IPS-18a (cell line): ENCODE measurements around the gene PPP1R26.
"Not testable (repeated sequence)": the region's sequence is repeated elsewhere in the genome, so short reads cannot be mapped to it uniquely, and the experiment has no call there.

ENCODE experiments used
- H3K27ac ChIP-seq: one replicate; pipeline ENCODE4 v1.5.1; 2013; ENCODE audit warnings: low read length
- H3K27me3 ChIP-seq: one replicate; pipeline ENCODE4 v1.6.1; 2013; ENCODE audit warnings: mild to moderate bottlenecking, low read length; ENCODE audit not compliant: control insufficient read depth, insufficient read depth
- H3K36me3 ChIP-seq: one replicate; pipeline ENCODE4 v1.6.1; 2013; ENCODE audit warnings: low read depth, low read length; ENCODE audit not compliant: control insufficient read depth
- H3K4me1 ChIP-seq: one replicate; pipeline ENCODE4 v1.6.1; 2013; ENCODE audit warnings: low read depth, low read length; ENCODE audit not compliant: control insufficient read depth
- H3K4me3 ChIP-seq: one replicate; pipeline ENCODE4 v1.5.1; 2013; ENCODE audit warnings: low read length
- H3K9ac ChIP-seq: one replicate; pipeline ENCODE4 v1.6.1; 2013; ENCODE audit warnings: mild to moderate bottlenecking, low read length, moderate library complexity
- H3K9me3 ChIP-seq: one replicate; pipeline ENCODE4 v1.6.1; 2013; ENCODE audit warnings: low read depth, low read length; ENCODE audit not compliant: control insufficient read depth

Gene PPP1R26

DNA sequence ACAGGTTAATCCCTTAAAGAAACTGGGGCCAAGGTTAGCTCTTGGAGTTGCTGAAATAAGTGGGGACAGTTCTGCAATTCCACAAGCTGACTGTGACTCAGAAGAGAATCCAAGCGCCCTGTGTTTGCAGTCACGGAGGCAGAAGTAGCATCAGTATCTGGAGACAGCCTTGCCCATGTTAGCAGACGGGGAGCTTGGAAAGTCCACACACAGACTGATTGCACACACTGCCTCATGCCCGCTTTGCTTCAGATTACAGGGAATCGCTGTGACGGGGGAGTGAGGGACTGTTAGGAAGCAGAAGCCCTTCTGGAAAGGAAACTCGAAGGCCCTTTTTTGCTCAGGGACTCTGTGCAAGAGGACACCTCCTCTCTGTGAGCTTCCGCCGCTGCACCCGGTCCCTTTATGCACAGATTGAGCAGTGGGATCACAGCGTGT is 30.9 kb upstream of the PPP1R26 start:
- Histone ChIP-seq H3K9ac (no peak overlapping the region), H3K4me3 (no peak overlapping the region), H3K9me3 (no peaks in the 10 kb centered on the region), H3K27ac (no peak overlapping the region), H3K27me3 (no peaks in the 10 kb centered on the region), H3K4me1 (peaks cover 3% of the 10 kb centered on the region), H3K36me3 (no peaks in the 10 kb centered on the region)

DNA sequence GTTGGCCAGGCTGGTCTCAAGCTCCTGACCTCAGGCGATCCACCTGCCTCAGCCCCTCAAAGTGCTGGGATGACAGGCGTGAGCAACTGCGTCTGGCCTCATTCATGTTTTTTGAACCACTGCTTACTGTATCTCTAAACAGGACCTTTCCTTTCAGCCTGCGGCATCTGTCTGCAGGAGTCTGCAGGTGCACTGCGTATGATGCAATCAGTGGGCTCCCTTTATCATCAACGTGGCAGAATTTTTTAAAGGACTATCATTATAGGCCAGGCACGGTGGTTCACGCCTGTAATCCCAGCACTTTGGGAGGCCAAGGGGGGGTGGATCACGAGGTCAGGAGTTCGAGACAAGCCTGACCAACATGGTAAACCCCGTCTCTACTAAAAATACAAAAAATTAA is 30.1 kb upstream of the PPP1R26 start:
- H3K9ac ChIP-seq, H3K4me1 ChIP-seq, H3K4me3 ChIP-seq, H3K27ac ChIP-seq, H3K27me3 ChIP-seq, H3K9me3 ChIP-seq, H3K36me3 ChIP-seq: not testable (repeated sequence)

DNA sequence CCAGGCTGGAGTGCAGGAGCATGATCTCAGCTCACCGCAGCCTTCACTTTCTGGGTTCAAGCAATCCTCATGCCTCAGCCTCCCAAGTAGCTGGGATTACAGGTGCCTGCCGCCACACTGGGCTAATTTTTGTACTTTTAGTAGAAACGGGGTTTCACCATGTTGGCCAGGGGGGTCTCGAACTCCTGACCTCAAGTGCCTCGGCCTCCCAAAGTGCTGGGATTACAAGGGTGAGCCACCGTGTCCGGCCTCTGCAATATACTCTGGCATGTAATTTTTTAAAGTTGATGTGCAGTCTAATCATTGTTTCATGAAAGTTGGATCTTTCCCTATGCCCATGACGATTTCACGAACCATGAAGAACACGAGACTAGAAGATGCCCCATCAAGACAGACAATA is 28.6 kb upstream of the PPP1R26 start:
- H3K9ac ChIP-seq: no peak overlapping the region
- H3K4me3 ChIP-seq: no peak overlapping the region
- H3K36me3 ChIP-seq: no peaks in the 10 kb centered on the region
- H3K27me3 ChIP-seq: no peaks in the 10 kb centered on the region
- no peaks in the 10 kb centered on the region for H3K9me3 ChIP-seq
- no peak overlapping the region for H3K27ac ChIP-seq
- peaks cover 3% of the 10 kb centered on the region for H3K4me1 ChIP-seq

DNA sequence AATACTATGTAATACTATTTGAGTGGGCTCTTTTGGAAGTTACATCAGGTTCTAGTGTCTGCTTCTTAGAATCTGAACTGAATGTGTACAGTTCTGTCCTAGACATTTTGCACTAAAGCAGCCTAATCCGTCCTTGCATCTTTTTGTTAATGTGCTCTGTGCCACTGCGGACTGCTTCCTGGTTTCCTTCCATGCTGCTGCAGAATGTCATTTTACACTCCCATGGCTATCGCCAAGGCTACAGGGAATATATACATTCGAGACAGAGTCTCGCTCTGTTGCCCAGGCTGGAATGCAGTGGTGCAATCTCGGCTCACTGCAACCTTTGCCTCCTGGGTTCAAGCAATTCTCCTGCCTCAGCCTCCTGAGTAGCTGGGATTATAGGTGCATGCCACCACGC is 27.7 kb upstream of the PPP1R26 start:
- not testable (repeated sequence) for H3K4me3 ChIP-seq, H3K27ac ChIP-seq, H3K27me3 ChIP-seq

DNA sequence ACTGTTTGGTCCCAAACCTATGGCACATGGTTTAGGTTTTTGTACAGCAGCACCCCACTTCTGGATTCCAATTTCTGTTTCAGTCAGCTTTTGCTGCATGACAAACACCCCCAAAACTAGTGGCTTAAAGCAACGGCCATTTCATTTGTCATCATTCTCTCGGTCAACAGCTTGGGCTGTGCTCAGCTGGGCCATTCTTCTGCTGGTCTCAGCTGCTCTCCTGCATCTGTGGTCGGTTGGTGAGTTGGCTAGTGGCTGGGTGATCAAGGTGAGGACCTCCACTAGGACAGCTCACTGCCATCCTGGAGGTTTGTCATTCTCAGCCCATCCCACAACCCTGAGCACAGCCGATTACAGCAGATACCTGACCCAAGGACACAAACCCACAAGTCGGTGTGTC is 24.8 kb upstream of the PPP1R26 start:
- no peak overlapping the region for H3K27ac ChIP-seq

More for the DNA sequence above, 27.7 kb upstream of the PPP1R26 start:
- not testable (repeated sequence) for H3K9me3 ChIP-seq, H3K4me1 ChIP-seq, H3K9ac ChIP-seq, H3K36me3 ChIP-seq

DNA sequence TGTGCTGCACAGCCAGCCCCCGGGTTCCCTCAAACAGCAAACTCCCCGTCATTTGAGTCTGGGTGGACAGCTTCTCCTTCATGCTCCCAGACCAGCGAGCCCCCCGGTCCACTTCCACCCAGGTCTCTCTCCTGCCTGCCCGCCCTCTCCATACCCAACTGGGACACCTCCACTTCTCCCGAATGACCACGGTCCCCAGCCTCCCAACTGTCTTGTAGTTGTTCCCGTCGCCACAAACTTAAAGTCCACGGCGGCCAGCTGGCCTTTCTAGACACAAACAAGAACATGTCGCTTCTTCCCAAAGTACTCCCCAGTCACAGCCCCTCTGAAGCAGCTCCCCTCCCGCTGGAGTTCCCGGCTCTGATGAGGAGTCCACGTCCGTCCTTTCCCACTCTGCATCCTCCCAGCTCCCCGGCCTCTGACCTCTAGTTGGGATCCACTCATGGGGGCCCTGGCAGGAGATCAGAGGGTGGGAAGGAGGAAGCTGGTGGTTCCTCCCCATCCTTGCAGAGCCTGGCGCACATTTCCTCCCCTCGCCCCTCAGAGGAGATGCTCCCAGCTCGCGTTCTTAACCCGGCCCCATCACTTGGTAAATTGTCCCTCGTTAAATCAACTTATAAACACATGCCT is 24.1 kb upstream of the PPP1R26 start:
- Histone ChIP-seq H3K9me3 (no peaks in the 10 kb centered on the region), H3K9ac (no peak overlapping the region), H3K4me3 (no peak overlapping the region), H3K4me1 (no peaks in the 10 kb centered on the region), H3K36me3 (no peaks in the 10 kb centered on the region), H3K27ac (no peak overlapping the region), H3K27me3 (no peaks in the 10 kb centered on the region)

More for the DNA sequence above, 24.8 kb upstream of the PPP1R26 start:
- no peak overlapping the region for H3K4me3 ChIP-seq
- no peaks in the 10 kb centered on the region for H3K9me3 ChIP-seq
- no peaks in the 10 kb centered on the region for H3K4me1 ChIP-seq
- H3K9ac ChIP-seq: no peak overlapping the region
- no peaks in the 10 kb centered on the region for H3K36me3 ChIP-seq
- no peaks in the 10 kb centered on the region for H3K27me3 ChIP-seq

DNA sequence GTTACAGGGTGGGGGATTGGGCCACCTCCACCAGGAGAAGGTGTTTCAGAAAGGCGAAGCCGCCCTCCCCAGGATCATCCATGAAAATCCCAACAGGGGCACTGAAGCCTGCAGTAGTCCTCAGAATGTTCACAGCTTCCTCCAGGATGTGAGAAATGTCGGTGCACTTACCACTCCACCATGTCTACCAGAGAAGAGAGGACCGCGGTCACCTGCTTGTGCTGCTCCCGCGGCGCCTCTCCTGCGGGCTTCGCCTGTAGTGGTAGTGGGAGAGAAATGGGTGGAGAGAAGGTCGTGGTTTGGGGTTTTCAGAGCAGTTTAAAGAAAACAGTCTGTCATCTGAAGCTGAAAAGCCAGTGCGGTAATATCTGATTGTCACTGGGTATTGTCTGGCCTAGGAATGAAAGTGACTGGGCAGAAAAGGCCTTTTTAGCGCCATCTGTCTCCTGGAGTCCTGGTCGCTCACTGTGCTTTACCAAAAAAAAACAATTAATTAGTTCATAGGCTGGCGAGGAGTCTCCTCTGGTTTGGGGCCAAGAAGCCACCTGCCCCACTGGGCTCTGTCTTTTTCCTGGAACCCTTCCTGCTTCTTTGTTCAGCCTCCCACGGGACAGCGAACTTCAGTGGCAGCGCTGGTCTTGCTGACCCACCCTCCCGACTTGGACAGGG is 23.0 kb upstream of the PPP1R26 start:
- H3K4me1 ChIP-seq: no peaks in the 10 kb centered on the region
- H3K4me3 ChIP-seq: no peak overlapping the region
- H3K36me3 ChIP-seq: no peaks in the 10 kb centered on the region
- no peak overlapping the region for H3K27ac ChIP-seq
- no peaks in the 10 kb centered on the region for H3K27me3 ChIP-seq
- no peaks in the 10 kb centered on the region for H3K9me3 ChIP-seq
- H3K9ac ChIP-seq: no peak overlapping the region

DNA sequence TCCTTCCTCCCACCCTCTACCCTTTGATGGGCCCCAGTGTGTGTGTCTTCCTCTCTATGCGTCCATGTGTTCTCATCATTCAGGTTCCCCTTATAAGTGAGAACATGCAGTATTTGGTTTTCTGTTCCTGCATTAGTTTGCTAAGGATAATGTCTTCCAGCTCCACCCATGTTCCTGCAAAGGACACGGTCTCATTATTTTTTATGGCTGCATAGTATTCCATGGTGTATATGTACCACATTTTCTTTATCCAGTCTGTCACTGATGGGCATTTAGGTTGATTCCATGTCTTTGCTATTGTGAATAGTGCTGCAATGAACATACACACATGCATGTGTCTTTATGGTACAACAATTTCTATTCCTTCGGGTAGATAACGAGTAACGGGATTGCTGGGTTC is 21.1 kb upstream of the PPP1R26 start:
- H3K9me3 ChIP-seq, H3K36me3 ChIP-seq, H3K4me1 ChIP-seq, H3K27ac ChIP-seq, H3K4me3 ChIP-seq, H3K9ac ChIP-seq, H3K27me3 ChIP-seq: not testable (repeated sequence)

DNA sequence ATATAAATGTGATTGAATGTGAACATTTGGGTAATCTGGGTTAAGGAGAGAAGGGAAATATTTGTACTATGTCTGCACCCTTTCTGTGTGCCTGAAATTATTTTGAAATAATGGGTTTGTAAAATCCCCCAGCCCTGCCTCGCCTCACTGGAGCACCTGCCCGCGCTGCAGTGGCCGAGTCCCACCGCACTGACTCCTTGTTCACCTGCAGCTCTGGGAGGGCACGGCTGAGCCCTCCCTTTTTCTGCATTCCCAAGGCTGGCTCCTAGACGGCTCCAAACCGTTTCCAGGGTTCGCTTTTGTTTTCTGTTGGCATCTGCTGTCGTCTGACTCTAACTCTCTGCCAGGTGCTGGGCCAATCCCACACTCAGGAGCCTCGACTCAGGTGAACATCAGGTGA is 17.6 kb upstream of the PPP1R26 start:
- Histone ChIP-seq H3K27ac (no peak overlapping the region), H3K4me3 (no peak overlapping the region)

DNA sequence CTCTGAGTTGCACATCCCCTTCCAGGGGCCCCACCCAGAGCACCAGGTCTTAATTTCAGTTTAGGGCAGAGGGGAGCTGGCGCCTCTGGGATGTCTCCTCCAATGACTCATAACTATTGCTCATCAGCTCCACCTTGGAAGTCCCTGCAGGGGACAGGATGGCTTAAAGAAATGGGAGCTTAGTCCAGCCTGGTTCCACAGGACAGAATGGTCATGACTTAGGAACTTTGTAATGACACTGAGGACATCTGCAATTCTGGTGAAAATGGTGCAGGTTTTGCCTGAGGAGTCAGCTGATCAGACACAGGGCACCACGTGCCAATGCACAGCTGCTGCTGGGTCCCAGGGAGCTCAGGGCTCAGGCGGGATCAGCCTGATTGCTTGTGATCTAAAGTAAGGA is 16.4 kb upstream of the PPP1R26 start:
- Histone ChIP-seq H3K9me3 (no peaks in the 10 kb centered on the region), H3K9ac (no peak overlapping the region), H3K27me3 (no peaks in the 10 kb centered on the region), H3K36me3 (no peaks in the 10 kb centered on the region), H3K4me1 (no peaks in the 10 kb centered on the region), H3K4me3 (no peak overlapping the region), H3K27ac (no peak overlapping the region)

More for the DNA sequence above, 17.6 kb upstream of the PPP1R26 start:
- Histone ChIP-seq H3K9ac (no peak overlapping the region), H3K9me3 (no peaks in the 10 kb centered on the region), H3K27me3 (no peaks in the 10 kb centered on the region), H3K36me3 (no peaks in the 10 kb centered on the region), H3K4me1 (no peaks in the 10 kb centered on the region)

DNA sequence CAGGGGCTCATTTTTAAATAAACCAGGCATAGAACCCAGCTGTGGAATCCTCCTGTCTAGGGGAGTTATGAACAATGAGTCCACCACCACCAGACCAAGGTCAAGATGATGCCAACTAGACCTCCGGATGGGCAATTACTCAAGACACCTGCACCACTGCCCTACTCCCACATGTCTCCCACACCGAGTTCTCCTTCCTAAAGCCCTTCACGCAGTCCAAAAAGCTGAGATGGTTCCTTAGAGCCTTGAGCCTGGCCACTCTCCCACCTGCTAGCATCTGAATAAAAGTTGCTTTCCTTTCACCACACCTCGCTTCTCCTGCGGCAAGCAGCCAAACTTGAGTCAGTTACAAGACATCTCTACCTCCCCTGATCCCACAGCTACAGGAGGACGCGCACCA is 15.4 kb upstream of the PPP1R26 start:
- no peaks in the 10 kb centered on the region for H3K36me3 ChIP-seq
- H3K27me3 ChIP-seq: no peaks in the 10 kb centered on the region
- H3K27ac ChIP-seq: no peak overlapping the region
- H3K4me3 ChIP-seq: no peak overlapping the region
- H3K9me3 ChIP-seq: no peaks in the 10 kb centered on the region
- H3K9ac ChIP-seq: no peak overlapping the region
- H3K4me1 ChIP-seq: no peaks in the 10 kb centered on the region

DNA sequence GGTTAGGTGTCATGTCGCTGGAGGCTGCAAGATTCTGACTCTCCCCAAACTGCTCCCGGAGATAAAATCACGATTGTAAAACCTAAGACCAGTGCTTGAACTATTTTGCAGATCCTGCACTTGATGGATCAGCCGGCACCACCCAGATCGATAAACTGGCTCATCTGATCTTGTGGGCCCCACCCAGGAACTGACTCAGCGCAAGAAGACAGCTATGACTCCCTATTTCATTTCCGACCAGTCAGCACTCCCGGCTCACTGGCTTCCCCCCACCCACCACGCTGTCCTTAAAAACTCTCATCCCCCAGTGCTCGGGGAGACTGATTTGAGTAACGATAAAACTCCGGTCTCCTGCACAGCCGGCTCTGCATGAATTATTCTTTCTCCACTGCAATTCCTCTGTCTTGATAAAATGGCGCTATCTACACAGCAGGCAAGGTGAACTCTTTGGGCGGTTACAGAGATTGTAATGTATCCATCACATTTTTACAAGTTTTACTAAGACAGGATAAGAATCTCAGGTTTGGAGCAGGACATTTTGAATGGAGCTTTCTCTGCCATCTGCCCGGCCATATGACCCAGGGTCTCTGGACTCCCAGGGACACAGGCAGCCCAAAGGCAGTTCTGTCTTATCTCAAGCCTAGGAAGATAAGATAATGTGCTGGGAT is 10.6 kb upstream of the PPP1R26 start:
- H3K4me3 ChIP-seq: no peak overlapping the region
- no peak overlapping the region for H3K27ac ChIP-seq
- no peak overlapping the region for H3K9ac ChIP-seq
- H3K4me1 ChIP-seq: no peaks in the 10 kb centered on the region
- no peaks in the 10 kb centered on the region for H3K9me3 ChIP-seq
- H3K36me3 ChIP-seq: no peaks in the 10 kb centered on the region
- no peaks in the 10 kb centered on the region for H3K27me3 ChIP-seq
